Measurements from ENCODE around the gene UBXN7.
"Not testable (repeated sequence)": the region's sequence is repeated elsewhere in the genome, so short reads cannot be mapped to it uniquely, and the experiment has no call there.

UBXN7 gene

DNA sequence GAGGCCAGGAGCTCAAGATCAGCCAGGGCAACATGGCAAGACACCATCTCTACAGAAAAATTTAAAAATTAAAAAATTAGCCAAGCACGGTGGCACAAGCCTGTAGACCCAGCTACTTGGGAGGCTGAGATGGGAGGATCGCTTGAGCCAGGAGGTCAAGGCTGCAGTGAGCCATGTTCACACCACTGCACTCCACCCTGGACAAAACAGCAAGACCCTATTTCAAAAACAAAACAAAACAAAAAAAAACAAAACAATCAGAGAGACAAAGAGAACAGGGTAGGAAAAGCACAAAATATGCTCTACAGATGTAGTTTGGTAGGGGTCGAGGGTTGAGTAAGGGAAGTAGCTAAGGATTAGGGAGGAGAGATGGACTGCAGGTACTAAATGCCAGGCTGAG is 117.6 kb downstream of the UBXN7 start:
- DNase-seq = no peak

DNA sequence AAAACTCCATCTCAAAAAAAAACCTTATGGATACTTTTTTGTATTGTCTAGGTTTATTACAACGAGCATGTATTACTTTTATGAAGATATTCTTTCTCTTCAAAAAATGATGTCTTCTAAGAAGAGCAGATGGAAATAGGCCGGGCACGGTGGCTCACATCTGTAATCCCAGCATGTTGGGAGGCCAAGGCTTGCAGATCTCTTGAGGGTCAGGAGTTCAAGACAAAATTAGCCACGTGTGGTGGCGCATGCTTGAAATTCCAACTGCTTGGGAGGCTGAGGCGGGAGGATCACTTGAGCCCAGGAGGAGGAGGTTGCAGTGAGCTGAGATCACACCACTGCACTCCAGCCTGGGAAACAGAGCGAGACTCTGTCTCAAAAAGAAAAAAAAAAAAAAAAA is 118.1 kb downstream of the UBXN7 start:
- not testable (repeated sequence) for DNase-seq

DNA sequence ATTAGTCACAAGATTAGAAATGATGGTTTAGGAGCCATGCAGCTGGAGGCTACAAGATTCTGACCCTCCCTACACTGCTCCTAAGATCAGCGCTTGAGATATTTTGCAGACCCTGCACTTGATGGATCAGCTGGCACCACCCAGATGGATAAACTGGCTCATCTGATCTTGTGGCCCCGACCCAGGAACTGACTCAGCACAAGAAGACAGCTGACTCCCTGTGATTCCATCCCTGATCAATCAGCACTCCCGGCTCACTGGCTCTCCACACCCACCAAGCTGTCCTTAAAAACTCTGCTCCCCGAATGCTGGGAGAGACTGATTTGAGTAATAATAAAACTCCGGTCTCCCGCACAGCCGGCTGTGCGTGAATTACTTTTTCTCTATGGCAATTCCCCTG is 129.3 kb downstream of the UBXN7 start:
- not testable (repeated sequence) for DNase-seq

DNA sequence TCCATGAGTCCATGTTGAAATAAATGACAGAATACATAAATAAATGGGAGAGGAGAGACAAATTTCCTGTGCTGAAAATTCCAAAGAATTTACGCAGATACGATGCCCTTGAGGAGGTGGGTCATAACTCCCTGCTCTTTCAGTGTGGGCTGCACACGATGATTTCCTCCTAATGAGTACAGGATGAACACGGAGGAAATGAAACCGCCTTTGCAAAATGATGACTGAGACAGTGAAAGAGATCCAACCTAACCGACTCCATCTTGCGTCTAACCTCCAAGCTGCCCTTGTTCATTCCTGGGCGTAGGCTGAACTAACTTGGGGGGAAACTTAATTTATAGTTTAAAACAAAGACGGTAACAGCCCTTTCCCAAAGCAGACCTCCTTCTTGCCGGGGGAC is 129.7 kb downstream of the UBXN7 start:
- DNase-seq = not testable (repeated sequence)

DNA sequence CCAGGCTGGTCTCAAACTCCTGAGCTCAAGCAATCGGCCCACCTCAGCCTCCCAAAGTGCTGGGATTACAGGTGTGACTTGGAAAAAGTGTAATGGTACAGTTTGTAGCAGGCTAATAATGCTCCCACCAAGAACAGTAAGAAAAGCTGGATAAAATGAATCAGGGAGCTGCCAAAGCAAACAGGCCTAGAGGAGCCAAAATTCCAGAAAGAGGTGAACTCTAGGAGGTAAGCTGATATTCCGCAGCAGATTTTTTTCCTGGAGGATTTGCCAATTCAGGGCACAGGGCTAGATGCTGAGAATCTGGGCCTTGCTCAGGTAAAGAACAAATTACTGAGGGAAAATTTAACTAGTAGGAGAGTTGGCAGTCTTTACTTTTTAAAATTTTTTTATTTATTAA is 133.7 kb downstream of the UBXN7 start:
- no peak for DNase-seq

All from NCI-H2171 (cell line).